KMS-11 (cell line): Measurements from ENCODE around the gene ARHGAP42.

Experiments used
- H2AFZ ChIP-seq: fragments of 200-600 bp; sonication (generic); 2 replicates; pipeline ENCODE4 v1.6.1; 2016; ENCODE audit warnings: antibody characterized with exemption, mixed run types, low read depth
- H3K27ac ChIP-seq: fragments of 200-600 bp; sonication (generic); 2 replicates; pipeline ENCODE4 v1.6.1; 2016; ENCODE audit warnings: mild to moderate bottlenecking, mixed run types
- H3K27me3 ChIP-seq: fragments of 200-600 bp; sonication (generic); 2 replicates; pipeline ENCODE4 v1.6.1; 2017; ENCODE audit warnings: mild to moderate bottlenecking, low read depth, mixed run types, moderate library complexity; ENCODE audit not compliant: insufficient read depth
- H3K36me3 ChIP-seq: fragments of 200-600 bp; sonication (generic); 2 replicates; pipeline ENCODE4 v1.6.1; 2017; ENCODE audit warnings: mild to moderate bottlenecking, mixed run types; ENCODE audit not compliant: insufficient read depth
- H3K4me1 ChIP-seq: fragments of 200-600 bp; sonication (generic); 2 replicates; pipeline ENCODE4 v1.6.1; 2016; ENCODE audit warnings: mild to moderate bottlenecking, low read depth, mixed run types; ENCODE audit not compliant: poor library complexity, severe bottlenecking
- H3K4me2 ChIP-seq: fragments of 200-600 bp; sonication (generic); 2 replicates; pipeline ENCODE4 v1.7.0; 2016; ENCODE audit warnings: mild to moderate bottlenecking, mixed run types
- H3K4me3 ChIP-seq: fragments of 200-600 bp; sonication (generic); IDR thresholded peaks from 2 replicates; pipeline ENCODE4 v1.6.1; 2017; ENCODE audit warnings: low read depth, low read length, mixed read lengths; ENCODE audit not compliant: insufficient read depth
- H3K79me2 ChIP-seq: fragments of 200-600 bp; sonication (generic); 2 replicates; pipeline ENCODE4 v1.6.1; 2016; ENCODE audit warnings: low read depth, mixed run types; ENCODE audit not compliant: insufficient read depth
- H3K9ac ChIP-seq: fragments of 200-600 bp; sonication (generic); 2 replicates; pipeline ENCODE4 v1.6.1; 2016; ENCODE audit warnings: mild to moderate bottlenecking, mixed run types
- H4K20me1 ChIP-seq: fragments of 200-600 bp; sonication (generic); 2 replicates; pipeline ENCODE4 v1.6.1; 2016; ENCODE audit warnings: mild to moderate bottlenecking, mixed run types; ENCODE audit not compliant: insufficient read depth
- TF ChIP-seq, protein P1 (sequence below): fragments of 200-600 bp; sonication (generic); conservative IDR thresholded peaks from 2 replicates; pipeline ENCODE4 v1.6.1; 2017; ENCODE audit warnings: low read depth, mild to moderate bottlenecking, antibody characterized with exemption, low read length, moderate library complexity, mixed read lengths

ARHGAP42 gene

DNA sequence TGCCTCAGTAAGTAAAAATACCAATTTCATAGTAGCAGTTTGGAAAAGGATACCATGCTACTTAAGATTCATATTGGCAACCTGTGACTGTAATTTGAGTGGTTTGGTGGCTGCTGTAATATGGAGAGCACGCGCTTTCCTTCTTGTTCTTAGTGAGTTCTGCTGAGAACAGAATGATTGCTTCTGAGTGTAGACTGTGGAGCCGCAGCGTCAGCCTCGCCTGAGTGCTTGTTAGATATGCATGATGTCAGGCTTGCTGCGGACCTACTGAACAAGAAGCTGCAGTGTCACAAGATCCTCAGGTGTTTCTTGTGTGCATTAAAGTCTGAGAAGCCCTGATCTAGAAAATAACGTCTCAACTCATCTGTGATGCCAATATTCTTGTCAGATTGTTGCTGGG is 143.2 kb downstream of the ARHGAP42 start:
- Histone ChIP-seq H4K20me1 (no peaks in the 10 kb centered on the region), H3K36me3 (no peaks in the 10 kb centered on the region), H3K9ac (no peak overlapping the region), H3K27ac (no peak overlapping the region), H3K4me3 (no peak overlapping the region), H2AFZ (no peak overlapping the region), H3K4me1 (no peaks in the 10 kb centered on the region), H3K4me2 (no peak overlapping the region), H3K79me2 (no peaks in the 10 kb centered on the region), H3K27me3 (no peaks in the 10 kb centered on the region)
- TF ChIP-seq, protein P1, sequence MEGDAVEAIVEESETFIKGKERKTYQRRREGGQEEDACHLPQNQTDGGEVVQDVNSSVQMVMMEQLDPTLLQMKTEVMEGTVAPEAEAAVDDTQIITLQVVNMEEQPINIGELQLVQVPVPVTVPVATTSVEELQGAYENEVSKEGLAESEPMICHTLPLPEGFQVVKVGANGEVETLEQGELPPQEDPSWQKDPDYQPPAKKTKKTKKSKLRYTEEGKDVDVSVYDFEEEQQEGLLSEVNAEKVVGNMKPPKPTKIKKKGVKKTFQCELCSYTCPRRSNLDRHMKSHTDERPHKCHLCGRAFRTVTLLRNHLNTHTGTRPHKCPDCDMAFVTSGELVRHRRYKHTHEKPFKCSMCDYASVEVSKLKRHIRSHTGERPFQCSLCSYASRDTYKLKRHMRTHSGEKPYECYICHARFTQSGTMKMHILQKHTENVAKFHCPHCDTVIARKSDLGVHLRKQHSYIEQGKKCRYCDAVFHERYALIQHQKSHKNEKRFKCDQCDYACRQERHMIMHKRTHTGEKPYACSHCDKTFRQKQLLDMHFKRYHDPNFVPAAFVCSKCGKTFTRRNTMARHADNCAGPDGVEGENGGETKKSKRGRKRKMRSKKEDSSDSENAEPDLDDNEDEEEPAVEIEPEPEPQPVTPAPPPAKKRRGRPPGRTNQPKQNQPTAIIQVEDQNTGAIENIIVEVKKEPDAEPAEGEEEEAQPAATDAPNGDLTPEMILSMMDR = no peak

DNA sequence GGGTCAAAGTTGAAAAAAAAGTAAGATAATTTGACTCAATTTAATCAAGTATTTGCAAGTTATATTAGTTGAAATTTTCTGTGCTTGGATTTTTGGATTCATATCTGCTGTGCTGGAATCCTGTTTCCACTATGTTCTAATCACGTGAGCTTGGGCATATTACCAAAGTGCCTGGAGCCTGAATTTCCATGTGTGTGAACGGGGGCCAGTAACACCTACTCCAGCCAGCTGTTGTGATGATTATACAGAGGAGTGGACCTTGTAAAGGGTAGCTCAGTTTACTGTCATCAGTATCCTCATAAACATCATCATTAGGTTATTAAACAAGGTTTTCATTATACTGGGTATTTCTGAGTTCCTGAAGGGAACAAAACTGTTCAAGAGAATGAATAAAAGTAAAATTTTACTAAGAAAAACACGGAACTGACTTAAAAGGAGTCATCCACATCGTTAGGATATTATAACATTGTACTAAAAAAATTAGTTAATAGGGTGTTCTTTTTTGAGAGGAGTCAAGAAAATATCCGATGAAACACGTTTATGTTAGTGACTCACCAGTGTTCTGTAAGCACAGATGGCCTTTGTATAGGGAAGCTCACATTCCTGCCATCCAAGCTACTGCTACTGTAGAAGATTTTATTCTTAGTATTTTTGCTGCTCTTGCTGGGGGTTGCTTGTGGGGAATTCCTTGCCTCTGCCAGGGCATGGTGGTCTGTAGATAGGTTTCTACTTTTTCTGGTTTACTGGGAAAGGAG is 144.1 kb downstream of the ARHGAP42 start:
- H3K4me1 ChIP-seq = no peaks in the 10 kb centered on the region
- no peak overlapping the region for H3K9ac ChIP-seq

GRCh38 chr11:100831929-100832494 is 144.9 kb downstream of the ARHGAP42 start:
- H3K4me1 ChIP-seq = no peaks in the 10 kb centered on the region
- no peak overlapping the region for H3K4me2 ChIP-seq
- no peaks in the 10 kb centered on the region for H4K20me1 ChIP-seq
- no peaks in the 10 kb centered on the region for H3K36me3 ChIP-seq
- no peak overlapping the region for H3K27ac ChIP-seq
- H3K27me3 ChIP-seq = no peaks in the 10 kb centered on the region
- TF ChIP-seq, protein P1 = no peak
- no peak overlapping the region for H3K9ac ChIP-seq
- no peak overlapping the region for H2AFZ ChIP-seq
- no peaks in the 10 kb centered on the region for H3K79me2 ChIP-seq
- H3K4me3 ChIP-seq = no peak overlapping the region

More for the DNA sequence above, 144.1 kb downstream of the ARHGAP42 start:
- H3K4me3 ChIP-seq = no peak overlapping the region
- no peak overlapping the region for H3K27ac ChIP-seq
- no peaks in the 10 kb centered on the region for H4K20me1 ChIP-seq
- TF ChIP-seq, protein P1 = no peak
- H3K79me2 ChIP-seq = no peaks in the 10 kb centered on the region
- H2AFZ ChIP-seq = no peak overlapping the region
- H3K4me2 ChIP-seq = no peak overlapping the region
- no peaks in the 10 kb centered on the region for H3K36me3 ChIP-seq
- H3K27me3 ChIP-seq = no peaks in the 10 kb centered on the region

- no peak overlapping the region for H3K27ac ChIP-seq
- H3K9ac ChIP-seq = no peak overlapping the region
- H2AFZ ChIP-seq = no peak overlapping the region
- no peaks in the 10 kb centered on the region for H3K27me3 ChIP-seq
- no peaks in the 10 kb centered on the region for H3K4me1 ChIP-seq
- H3K4me3 ChIP-seq = no peak overlapping the region
- no peak overlapping the region for H3K4me2 ChIP-seq
- H3K36me3 ChIP-seq = no peaks in the 10 kb centered on the region
- no peaks in the 10 kb centered on the region for H4K20me1 ChIP-seq
- TF ChIP-seq, protein P1 = no peak
- H3K79me2 ChIP-seq = no peaks in the 10 kb centered on the region
Measured at GRCh38 chr11:100832829-100833228, 145.7 kb downstream of the ARHGAP42 start.
